Body of pancreas (tissue), 4 donors: ENCODE measurements around the gene NR1H2. TPM values are rescaled to one million over a fixed set of nuclear protein-coding genes. Genes with fewer than 3 reads are reported as not detected.

Experiments
- ATAC-seq: fragments of 150-250 bp; one replicate; pipeline ENCODE4 v1.9.1; 2016
- DNase-seq, 4 donors: peaks; one replicate each; pipeline ENCODE4 v3.0.0-alpha.2; 2019
- H3K27ac ChIP-seq, 4 donors: fragments of 200-600 bp; sonication (generic); 1 replicate in 3 of 4; 2 replicates in 1 of 4; pipeline versions ENCODE4 v1.5.1 to v1.6.1; 2016 to 2019; ENCODE audit warnings: mild to moderate bottlenecking in 1 of 4, mixed read lengths in 1 of 4, moderate library complexity in 1 of 4
- H3K27me3 ChIP-seq, 2 donors: fragments of 200-600 bp; sonication (generic); one replicate each; pipeline ENCODE4 v1.6.0; 2016; ENCODE audit warnings: mild to moderate bottlenecking in 1 of 2
- H3K36me3 ChIP-seq, 2 donors: fragments of 200-600 bp; sonication (generic); replicated peaks in 1 of 2; 2 replicates each; pipeline ENCODE4 v1.5.1; 2016; ENCODE audit warnings: low read depth in 2 of 2; ENCODE audit not compliant: insufficient read depth in 1 of 2
- H3K4me1 ChIP-seq: fragments of 200-600 bp; sonication (generic); one replicate; pipeline ENCODE4 v1.6.0; 2016
- H3K4me3 ChIP-seq, 2 donors: fragments of 200-600 bp; sonication (generic); 1 replicate in 1 of 2; 2 replicates in 1 of 2; pipeline ENCODE4 v1.5.1; 2016 to 2019
- H3K9me3 ChIP-seq, 3 donors: fragments of 200-600 bp; sonication (generic); 1 replicate in 2 of 3; 2 replicates in 1 of 3; pipeline ENCODE4 v1.5.1; 2016
- POLR2A ChIP-seq, 3 donors: fragments of 450-650 bp; IDR thresholded peaks; one replicate each; pipeline ENCODE4 v1.6.1; 2016; ENCODE audit warnings: antibody characterized with exemption in 3 of 3, mild to moderate bottlenecking in 2 of 3
- WGBS, 2 donors: methylation state at CpG; one replicate each; pipeline ENCODE4 v1.1.5; 2017; 5-methylcytosine and 5-hydroxymethylcytosine counted together
- intact Hi-C: fragments of 100-400 bp; cut with DNase I; formaldehyde crosslinking; loops from one replicate; pipeline ENCODE4 v1.15.1; 2023
- total RNA-seq, 2 donors: library from RNA; depleted of rRNA; stranded (reverse); fragments of >200 nt; gene quantifications; one replicate each; pipeline ENCODE4 v1.1.0, GENCODE V29; 2016
- TF ChIP-seq, protein P1 (sequence below), 7 experiments: fragments of 450-650 bp in 4 of 7; fragments of 200-600 bp in 3 of 7; sonication (generic) in 3 of 7; IDR thresholded peaks; one replicate each; pipeline ENCODE4 v1.5.1; 2016 to 2019; ENCODE audit warnings: antibody characterized with exemption in 7 of 7

Gene NR1H2
- total RNA-seq, 2 donors from 2014 or later: 43.2 to 50.1 TPM

DNA sequence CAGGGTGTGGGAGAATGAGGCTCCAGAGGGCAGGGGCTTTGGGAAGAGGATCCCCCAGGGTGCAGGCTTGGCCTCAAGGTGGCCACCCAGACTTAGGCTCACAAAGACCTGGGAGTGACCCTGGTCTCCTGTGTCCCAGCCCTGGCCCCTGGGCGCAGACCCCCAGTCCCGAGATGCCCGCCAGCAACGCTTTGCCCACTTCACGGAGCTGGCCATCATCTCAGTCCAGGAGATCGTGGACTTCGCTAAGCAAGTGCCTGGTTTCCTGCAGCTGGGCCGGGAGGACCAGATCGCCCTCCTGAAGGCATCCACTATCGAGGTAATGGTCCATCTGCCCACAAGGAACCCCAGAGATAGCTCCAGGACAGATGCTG is 2.6 kb downstream of the NR1H2 start:
- peaks cover 12% of the 10 kb centered on the region for H3K4me1 ChIP-seq
- peaks cover 0 to 23% of the 10 kb centered on the region in 2 donors for H3K36me3 ChIP-seq
- ATAC-seq (no peak), DNase-seq (no peak)
- intact Hi-C loops: no loop called here
- H3K27me3 ChIP-seq: no peaks in the 10 kb centered on the region
- no peak for TF ChIP-seq POLR2A (IDR thresholded peaks at IDR 0.05)
- TF ChIP-seq, protein P1, sequence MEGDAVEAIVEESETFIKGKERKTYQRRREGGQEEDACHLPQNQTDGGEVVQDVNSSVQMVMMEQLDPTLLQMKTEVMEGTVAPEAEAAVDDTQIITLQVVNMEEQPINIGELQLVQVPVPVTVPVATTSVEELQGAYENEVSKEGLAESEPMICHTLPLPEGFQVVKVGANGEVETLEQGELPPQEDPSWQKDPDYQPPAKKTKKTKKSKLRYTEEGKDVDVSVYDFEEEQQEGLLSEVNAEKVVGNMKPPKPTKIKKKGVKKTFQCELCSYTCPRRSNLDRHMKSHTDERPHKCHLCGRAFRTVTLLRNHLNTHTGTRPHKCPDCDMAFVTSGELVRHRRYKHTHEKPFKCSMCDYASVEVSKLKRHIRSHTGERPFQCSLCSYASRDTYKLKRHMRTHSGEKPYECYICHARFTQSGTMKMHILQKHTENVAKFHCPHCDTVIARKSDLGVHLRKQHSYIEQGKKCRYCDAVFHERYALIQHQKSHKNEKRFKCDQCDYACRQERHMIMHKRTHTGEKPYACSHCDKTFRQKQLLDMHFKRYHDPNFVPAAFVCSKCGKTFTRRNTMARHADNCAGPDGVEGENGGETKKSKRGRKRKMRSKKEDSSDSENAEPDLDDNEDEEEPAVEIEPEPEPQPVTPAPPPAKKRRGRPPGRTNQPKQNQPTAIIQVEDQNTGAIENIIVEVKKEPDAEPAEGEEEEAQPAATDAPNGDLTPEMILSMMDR (IDR thresholded peaks at IDR 0.05): no peak
- H3K9me3 ChIP-seq: no peaks in the 10 kb centered on the region
- H3K4me3 ChIP-seq: no peak overlapping the region
- WGBS, 2 donors: 92 to 93% methylated on average over 3 to 10 of the region's 10 CpGs
- H3K27ac ChIP-seq: no peak overlapping the region

DNA sequence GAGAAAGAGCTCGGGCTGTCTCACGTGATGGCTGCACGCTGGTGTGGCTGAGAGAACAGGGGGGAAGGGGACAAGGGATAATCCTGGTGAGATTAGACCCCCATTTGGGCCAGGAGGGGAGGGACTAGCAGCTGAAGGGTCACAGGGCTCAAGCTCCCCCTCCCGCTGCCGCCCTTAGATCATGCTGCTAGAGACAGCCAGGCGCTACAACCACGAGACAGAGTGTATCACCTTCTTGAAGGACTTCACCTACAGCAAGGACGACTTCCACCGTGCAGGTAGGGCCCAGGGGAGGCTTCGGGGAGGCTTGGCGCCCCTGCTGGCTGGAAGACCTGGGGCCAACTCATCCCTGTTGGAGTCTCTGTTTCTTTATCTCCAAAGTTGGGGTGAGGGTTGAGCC is 3.3 kb downstream of the NR1H2 start:
- Histone ChIP-seq H3K4me1 (peaks cover 13% of the 10 kb centered on the region), H3K36me3 (peaks cover 0 to 23% of the 10 kb centered on the region in 2 donors), H3K9me3 (no peaks in the 10 kb centered on the region), H3K27ac (no peak overlapping the region), H3K4me3 (no peak overlapping the region), H3K27me3 (no peaks in the 10 kb centered on the region)
- WGBS, 2 donors: 87 to 90% methylated on average over 9 to 11 of the region's 11 CpGs
- no peak for TF ChIP-seq POLR2A (IDR thresholded peaks at IDR 0.05)
- TF ChIP-seq, protein P1 (IDR thresholded peaks at IDR 0.05): no peak
- ATAC-seq (no peak), DNase-seq (no peak)
- intact Hi-C loops: no loop called here

DNA sequence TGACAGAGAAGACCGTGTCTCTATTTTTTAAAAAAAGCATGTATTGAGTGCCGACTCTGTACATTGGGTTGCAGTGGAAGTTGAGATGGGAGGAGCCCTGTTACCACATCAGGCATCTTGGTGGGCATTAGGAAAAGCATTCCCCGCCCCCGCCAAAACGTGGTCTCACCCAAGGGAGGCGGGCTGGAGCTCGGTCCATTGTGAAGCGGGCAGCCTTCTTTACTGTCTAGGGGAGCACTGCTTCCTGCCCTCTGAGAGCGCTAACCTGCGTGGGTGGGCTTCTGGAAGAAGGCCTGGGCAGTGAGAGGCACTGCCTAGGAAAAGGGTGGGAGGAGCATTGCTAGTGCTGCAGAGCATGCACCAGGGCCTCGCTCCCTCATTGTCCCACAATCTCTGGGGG is 3.9 kb downstream of the NR1H2 start:
- intact Hi-C loops: no loop called here
- no peak overlapping the region for H3K4me3 ChIP-seq
- no peaks in the 10 kb centered on the region for H3K9me3 ChIP-seq
- H3K27ac ChIP-seq: no peak overlapping the region
- DNase-seq: no peak
- no peak for TF ChIP-seq POLR2A (IDR thresholded peaks at IDR 0.05)
- TF ChIP-seq, protein P1 (IDR thresholded peaks at IDR 0.05): no peak
- WGBS, 2 donors: 76 to 85% methylated on average over 7 to 11 of the region's 11 CpGs
- no peaks in the 10 kb centered on the region for H3K27me3 ChIP-seq
- peaks cover 0 to 23% of the 10 kb centered on the region in 2 donors for H3K36me3 ChIP-seq
- ATAC-seq: no peak
- H3K4me1 ChIP-seq: peaks cover 18% of the 10 kb centered on the region

DNA sequence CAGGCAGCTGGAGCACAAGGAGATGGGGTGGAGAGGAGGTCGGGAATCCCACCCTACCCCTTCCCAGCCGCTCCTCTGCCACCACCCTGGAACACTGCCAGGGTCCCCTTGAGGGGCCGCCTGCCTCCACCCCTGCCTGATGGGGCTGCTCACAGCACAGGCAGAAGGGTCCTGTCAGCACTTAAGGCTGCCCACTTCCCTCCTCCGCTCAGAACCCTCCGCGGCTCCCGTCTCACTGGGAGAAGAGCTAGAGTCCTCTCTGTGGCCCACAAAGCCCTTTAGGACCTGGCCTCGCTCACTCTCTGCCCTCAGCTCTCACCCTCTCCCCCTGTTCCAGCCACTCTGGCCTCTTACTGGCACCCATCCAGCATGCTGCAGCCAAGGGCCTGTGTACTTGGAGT is 4.5 kb downstream of the NR1H2 start:
- Histone ChIP-seq H3K27ac (no peak overlapping the region), H3K4me3 (no peak overlapping the region), H3K27me3 (no peaks in the 10 kb centered on the region), H3K36me3 (peaks cover 0 to 23% of the 10 kb centered on the region in 2 donors), H3K9me3 (no peaks in the 10 kb centered on the region), H3K4me1 (peaks cover 21% of the 10 kb centered on the region)
- ATAC-seq (no peak), DNase-seq (peak in 1 of 4 donors; percentile 12)
- TF ChIP-seq, protein P1 (IDR thresholded peaks at IDR 0.05): no peak
- no peak for TF ChIP-seq POLR2A (IDR thresholded peaks at IDR 0.05)
- 78 to 87% methylated on average over 7 to 8 of the region's 8 CpGs for WGBS, 2 donors
- intact Hi-C loops: no loop called here
